Activated CD4-positive, alpha-beta T cell treated with anti-CD3 and anti-CD28 coated beads, Interleukin-2, amount 10 ng/mL, durations not matched to agents 24 days and 14 days (primary cell): ENCODE results near the gene LYPLAL1. TPM values are rescaled to one million over a fixed set of nuclear protein-coding genes. Genes with fewer than 3 reads are reported as not detected.

Source experiments
- DNase-seq: peaks from one replicate; pipeline ENCODE4 v3.0.0; 2022
- H3K27ac Mint-ChIP-seq: one replicate; pipeline ENCODE4 v1.8.0; 2022; ENCODE audit warnings: mild to moderate bottlenecking, mixed read lengths
- H3K27me3 Mint-ChIP-seq: one replicate; pipeline ENCODE4 v1.8.0; 2022; ENCODE audit warnings: mixed read lengths
- H3K36me3 Mint-ChIP-seq: one replicate; pipeline ENCODE4 v1.8.0; 2022; ENCODE audit warnings: low read depth, mild to moderate bottlenecking, mixed read lengths
- H3K4me1 Mint-ChIP-seq: one replicate; pipeline ENCODE4 v1.8.0; 2021; ENCODE audit warnings: mixed read lengths
- H3K4me3 Mint-ChIP-seq: one replicate; pipeline ENCODE4 v1.8.0; 2022; ENCODE audit warnings: mild to moderate bottlenecking, moderate library complexity, mixed read lengths
- H3K9me3 Mint-ChIP-seq: one replicate; pipeline ENCODE4 v1.8.0; 2021; ENCODE audit warnings: mixed read lengths
- intact Hi-C: fragments of 100-400 bp; cut with micrococcal nuclease; formaldehyde crosslinking; loops from one replicate; pipeline ENCODE4 v1.15.1; 2023
- total RNA-seq: library from RNA; stranded (reverse); gene quantifications from 2 replicates; pipeline ENCODE4 v1.2.3, GENCODE V29; 2022

LYPLAL1 gene
- total RNA-seq, 1 donor from 2014 or later: 19.7 TPM

DNA sequence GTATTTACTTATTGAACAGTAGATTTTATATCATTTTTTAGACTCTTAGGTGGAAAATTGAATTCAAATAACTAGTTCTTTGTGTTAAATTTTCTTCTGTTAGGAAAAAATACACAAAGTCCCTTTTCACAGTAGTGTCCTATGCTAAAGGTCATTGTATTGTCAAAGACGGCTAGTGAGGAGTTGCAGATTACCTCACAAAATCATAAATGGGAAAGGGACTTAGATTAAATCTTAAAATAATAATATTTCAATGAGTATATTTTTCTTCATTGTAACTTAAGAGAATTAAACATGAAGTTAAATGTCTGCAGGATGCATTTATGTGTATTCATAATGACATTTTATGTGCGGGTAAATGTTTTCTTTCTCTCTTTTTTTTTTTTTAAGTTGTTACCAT lies 32.7 kb downstream of the LYPLAL1 start:
- Mint-ChIP-seq H3K27me3 (no peaks in the 10 kb centered on the region), H3K36me3 (peaks cover under 1% of the 10 kb centered on the region), H3K4me1 (no peaks in the 10 kb centered on the region), H3K4me3 (no peak overlapping the region), H3K9me3 (no peaks in the 10 kb centered on the region), H3K27ac (no peak overlapping the region)
- DNase-seq: no peak
- intact Hi-C loops: loop anchor here (10.0 kb wide), 2 partner anchors 358 to 458 kb away; no protein-coding TSS in a partner anchor

DNA sequence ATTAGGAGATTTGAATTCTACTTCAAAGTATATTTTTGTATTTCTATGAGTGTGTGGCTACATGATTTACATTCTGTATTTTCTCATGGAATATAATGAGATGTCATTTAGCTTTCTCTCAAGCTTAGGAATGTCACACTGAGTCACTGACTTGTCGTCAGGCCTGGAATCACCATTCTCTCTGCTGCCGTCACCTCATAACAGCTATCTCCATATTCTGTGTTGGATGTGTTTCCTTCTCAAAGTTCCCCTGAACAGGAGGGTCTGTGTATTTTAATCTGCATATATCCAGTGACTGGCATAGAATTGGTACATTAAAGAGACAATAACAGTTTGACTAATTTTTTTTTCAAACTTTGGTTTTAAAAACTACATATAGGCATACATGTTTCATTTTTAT lies 35.9 kb downstream of the LYPLAL1 start:
- Mint-ChIP-seq H3K36me3 (peaks cover 2% of the 10 kb centered on the region), H3K27ac (no peak overlapping the region), H3K27me3 (no peaks in the 10 kb centered on the region), H3K9me3 (no peaks in the 10 kb centered on the region), H3K4me1 (no peaks in the 10 kb centered on the region), H3K4me3 (no peak overlapping the region)
- intact Hi-C loops: loop anchor here (10.0 kb wide), 2 partner anchors 355 to 455 kb away; no protein-coding TSS in a partner anchor
- DNase-seq: no peak

DNA sequence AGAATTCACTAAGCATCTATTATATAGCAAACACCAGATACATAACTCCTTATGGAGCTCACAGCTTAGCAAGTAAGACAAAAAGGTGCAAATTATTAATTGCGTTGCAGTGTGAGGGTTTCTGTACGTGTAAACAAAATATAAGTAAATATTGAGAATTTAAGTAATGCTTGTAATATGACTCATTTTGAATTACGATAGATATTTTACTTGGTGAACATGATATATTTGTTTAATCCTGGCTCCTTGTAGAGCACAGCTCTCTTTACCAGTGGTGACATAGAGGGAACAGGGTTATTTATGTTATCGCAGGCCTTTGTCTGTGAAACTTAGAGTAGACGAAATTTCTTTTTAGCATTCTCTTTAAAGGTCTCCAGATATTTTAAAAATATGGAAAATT lies 36.4 kb downstream of the LYPLAL1 start:
- intact Hi-C loops: no loop called here
- H3K4me1 Mint-ChIP-seq: no peaks in the 10 kb centered on the region

DNA sequence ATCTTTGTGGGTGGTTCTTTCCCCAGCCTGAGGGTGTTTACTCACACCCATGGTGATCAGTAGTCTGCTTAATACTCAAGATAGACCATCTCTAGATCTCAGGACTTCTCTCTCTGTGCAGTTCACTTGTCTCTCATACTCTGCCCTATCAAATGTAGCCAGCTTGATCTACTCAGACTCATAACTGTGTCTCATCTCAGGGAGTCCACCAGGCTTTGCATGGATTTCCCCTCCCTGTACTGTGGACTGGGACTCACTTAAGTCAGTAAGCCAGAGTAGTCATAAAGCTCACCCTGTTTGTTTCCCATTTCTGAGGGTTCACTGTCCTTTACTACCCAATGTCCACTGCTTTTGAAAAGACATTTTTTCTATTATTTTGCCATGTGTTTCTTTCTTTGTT lies 41.8 kb downstream of the LYPLAL1 start:
- H3K4me3 Mint-ChIP-seq: no peak overlapping the region
- intact Hi-C loops: no loop called here
- no peaks in the 10 kb centered on the region for H3K27me3 Mint-ChIP-seq
- H3K4me1 Mint-ChIP-seq: no peaks in the 10 kb centered on the region
- no peak overlapping the region for H3K27ac Mint-ChIP-seq
- DNase-seq: no peak
- no peaks in the 10 kb centered on the region for H3K9me3 Mint-ChIP-seq
- H3K36me3 Mint-ChIP-seq: peaks cover 4% of the 10 kb centered on the region

More for the DNA sequence above, 36.4 kb downstream of the LYPLAL1 start:
- Mint-ChIP-seq H3K9me3 (no peaks in the 10 kb centered on the region), H3K36me3 (peaks cover 2% of the 10 kb centered on the region), H3K27ac (no peak overlapping the region), H3K4me3 (no peak overlapping the region), H3K27me3 (no peaks in the 10 kb centered on the region)
- DNase-seq: no peak

DNA sequence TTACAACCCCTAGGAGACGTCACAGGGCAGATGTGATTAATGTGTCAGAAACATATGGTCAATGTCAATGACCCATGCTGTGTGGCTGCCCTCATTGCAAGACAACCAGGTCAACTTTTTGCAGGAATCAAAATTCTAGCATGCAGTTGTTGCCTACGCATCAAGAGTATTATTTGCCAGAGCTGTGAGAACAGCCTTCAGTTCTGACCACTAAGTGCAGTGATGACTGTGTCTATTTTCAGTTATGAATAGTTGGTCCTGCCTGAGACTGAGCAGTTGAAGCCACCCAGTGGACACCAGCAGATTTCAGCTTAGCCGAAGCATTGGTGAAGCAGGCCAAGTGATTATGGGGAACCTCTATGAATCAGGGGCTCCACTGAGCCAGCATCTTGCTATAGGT lies 47.3 kb downstream of the LYPLAL1 start:
- H3K9me3 Mint-ChIP-seq: peaks cover 3% of the 10 kb centered on the region
- intact Hi-C loops: no loop called here
- DNase-seq: no peak
- H3K36me3 Mint-ChIP-seq: peaks cover 2% of the 10 kb centered on the region
- H3K27me3 Mint-ChIP-seq: no peaks in the 10 kb centered on the region
- no peak overlapping the region for H3K4me3 Mint-ChIP-seq
- H3K4me1 Mint-ChIP-seq: no peaks in the 10 kb centered on the region
- no peak overlapping the region for H3K27ac Mint-ChIP-seq

DNA sequence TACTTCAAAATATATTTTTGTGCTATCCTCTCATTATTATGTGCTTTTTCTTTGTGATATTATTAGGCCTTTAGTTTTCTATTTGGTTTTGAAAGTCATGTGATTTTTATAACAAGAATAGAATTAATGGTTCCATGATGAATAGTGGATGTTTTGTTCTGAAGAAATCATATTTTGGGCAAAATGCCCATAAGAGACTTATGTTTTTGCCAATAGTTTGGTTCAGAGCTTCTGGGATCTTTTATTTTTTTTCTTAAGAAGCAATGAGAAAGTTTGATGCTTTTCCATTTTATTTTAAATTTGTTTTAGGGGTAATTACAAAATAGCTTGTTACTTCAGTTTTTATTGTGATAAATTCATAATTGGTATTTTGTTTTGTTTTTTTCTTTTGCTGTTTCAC lies 49.8 kb downstream of the LYPLAL1 start:
- Mint-ChIP-seq H3K27ac (no peak overlapping the region), H3K36me3 (no peaks in the 10 kb centered on the region), H3K4me3 (no peak overlapping the region), H3K9me3 (peaks cover 3% of the 10 kb centered on the region), H3K4me1 (no peaks in the 10 kb centered on the region), H3K27me3 (no peaks in the 10 kb centered on the region)
- no peak for DNase-seq
- intact Hi-C loops: no loop called here

DNA sequence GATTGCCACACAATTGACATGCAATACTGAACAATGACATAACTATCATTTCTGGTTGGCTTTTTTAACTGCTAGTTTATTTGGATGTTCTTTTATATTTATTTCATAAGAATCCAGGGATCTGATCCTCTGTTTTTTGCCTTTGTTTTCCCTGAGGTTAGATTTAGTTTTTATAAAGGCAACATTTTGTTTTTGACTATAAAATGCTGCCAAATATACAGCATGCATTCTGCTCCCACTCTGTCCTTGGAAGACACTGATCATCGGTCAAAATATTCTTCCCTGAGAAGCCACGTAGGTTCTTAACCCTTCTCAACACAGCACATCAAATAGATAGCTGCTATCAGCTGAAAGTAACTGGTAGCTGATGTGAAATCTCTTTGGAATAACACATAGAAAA lies 52.5 kb downstream of the LYPLAL1 start:
- no peaks in the 10 kb centered on the region for H3K36me3 Mint-ChIP-seq
- no peak overlapping the region for H3K4me3 Mint-ChIP-seq
- intact Hi-C loops: no loop called here
- no peaks in the 10 kb centered on the region for H3K4me1 Mint-ChIP-seq
- H3K27ac Mint-ChIP-seq: no peak overlapping the region
- H3K27me3 Mint-ChIP-seq: no peaks in the 10 kb centered on the region
- DNase-seq: no peak
- peaks cover 3% of the 10 kb centered on the region for H3K9me3 Mint-ChIP-seq

DNA sequence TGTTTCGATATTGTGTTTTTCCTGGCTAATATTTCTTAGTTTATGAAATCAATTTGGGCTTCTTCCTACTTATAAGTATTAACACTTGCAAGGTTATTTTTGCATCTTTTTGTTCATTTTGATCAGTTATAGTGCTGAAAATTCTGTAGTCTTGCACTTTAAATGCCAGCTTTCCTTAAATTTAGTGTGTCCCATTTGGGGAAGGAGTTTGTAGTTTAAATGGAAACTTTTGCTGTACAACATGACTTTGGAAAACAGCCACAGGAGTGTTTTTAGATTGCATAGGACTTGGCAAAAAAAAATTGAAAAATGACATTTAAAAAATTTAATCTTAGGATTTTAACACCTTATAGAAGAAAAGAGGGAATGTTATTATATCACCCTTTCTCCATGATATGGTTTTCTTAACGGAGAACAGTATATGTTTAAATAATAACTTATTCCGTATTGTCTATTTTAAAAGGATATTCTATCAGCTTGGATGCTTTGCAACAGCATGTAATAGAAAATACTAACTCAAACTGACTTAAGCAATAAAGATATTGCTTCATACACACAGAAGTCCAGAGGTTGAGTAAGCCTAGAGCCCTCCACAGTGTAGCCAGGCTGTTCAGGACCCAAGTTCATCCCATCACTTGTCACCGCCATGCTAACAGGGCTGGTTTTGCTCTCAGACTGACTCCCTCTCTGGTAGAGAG lies 53.8 kb downstream of the LYPLAL1 start:
- intact Hi-C loops: no loop called here
- no peak for DNase-seq
- Mint-ChIP-seq H3K27me3 (no peaks in the 10 kb centered on the region), H3K36me3 (no peaks in the 10 kb centered on the region), H3K27ac (no peak overlapping the region), H3K9me3 (peaks cover 3% of the 10 kb centered on the region), H3K4me1 (no peaks in the 10 kb centered on the region), H3K4me3 (no peak overlapping the region)

DNA sequence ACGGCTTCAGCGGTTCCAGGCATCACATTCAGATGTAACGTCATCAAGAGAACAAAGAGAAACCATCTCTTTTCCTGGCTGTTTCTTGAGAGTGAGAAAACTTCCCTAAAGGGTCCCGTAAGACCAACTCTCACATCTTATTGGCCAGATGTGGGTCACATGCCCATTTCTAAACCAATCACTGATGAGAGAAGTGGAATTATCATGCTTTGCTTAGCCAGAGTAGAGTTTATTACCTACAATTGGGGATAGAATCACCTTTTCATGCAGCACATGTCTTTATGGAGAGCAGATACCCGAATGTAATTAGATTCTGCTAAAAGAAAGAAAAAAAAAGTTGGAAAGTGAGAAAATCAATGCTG lies 54.4 kb downstream of the LYPLAL1 start:
- H3K36me3 Mint-ChIP-seq: no peaks in the 10 kb centered on the region
- intact Hi-C loops: no loop called here
- no peak overlapping the region for H3K27ac Mint-ChIP-seq
- H3K9me3 Mint-ChIP-seq: peaks cover 3% of the 10 kb centered on the region
- no peak for DNase-seq
- H3K4me1 Mint-ChIP-seq: no peaks in the 10 kb centered on the region
- no peaks in the 10 kb centered on the region for H3K27me3 Mint-ChIP-seq
- H3K4me3 Mint-ChIP-seq: no peak overlapping the region

DNA sequence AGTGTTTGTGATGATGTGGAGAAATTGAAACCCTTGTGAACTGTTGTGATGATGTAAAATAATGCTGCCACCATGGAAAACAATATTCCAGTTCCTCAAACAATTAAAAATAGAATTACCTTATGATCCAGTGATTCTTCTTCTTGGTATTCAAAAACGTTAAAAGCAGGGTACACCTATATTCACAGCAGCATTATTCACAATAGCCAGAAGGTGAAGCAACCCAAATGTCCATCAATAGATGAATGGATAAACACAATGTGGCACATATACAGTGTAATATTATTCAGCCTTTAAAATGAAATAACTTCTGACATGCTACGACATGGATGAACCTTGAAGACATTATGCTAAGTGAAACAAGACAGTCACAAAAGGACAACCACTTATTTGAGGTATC lies 59.2 kb downstream of the LYPLAL1 start:
- H3K27me3 Mint-ChIP-seq: no peaks in the 10 kb centered on the region
- intact Hi-C loops: no loop called here
- H3K4me3 Mint-ChIP-seq: no peak overlapping the region
- no peaks in the 10 kb centered on the region for H3K4me1 Mint-ChIP-seq
- no peak overlapping the region for H3K27ac Mint-ChIP-seq
- no peak for DNase-seq
- no peaks in the 10 kb centered on the region for H3K9me3 Mint-ChIP-seq
- H3K36me3 Mint-ChIP-seq: no peaks in the 10 kb centered on the region

DNA sequence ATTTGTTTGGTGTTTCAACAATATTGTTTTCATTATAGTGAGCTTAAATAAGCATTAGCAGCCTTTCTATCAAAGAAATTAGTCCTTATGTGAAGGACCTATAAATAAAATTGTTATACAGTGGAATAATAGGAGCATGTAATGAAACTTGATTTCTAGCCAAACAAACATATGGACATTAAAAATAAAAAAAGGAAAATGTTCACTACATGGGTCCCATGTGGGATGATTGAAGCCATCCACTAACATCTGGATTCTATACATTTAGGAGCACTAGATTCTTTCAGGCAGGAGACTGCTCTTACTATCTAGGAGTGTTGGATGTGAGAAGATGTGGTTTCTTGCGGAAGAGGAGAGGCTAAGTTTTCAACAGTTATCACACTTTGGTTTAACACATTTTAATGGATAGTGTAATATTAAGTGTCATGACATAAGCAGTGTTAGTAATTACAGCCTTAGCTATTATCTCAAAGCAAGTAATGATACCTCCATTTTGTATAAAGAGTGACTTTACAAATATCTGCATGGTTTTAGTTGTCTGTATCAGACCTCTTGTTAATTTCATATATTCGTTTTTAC lies 62.3 kb downstream of the LYPLAL1 start:
- DNase-seq: no peak
- Mint-ChIP-seq H3K4me1 (no peaks in the 10 kb centered on the region), H3K27me3 (no peaks in the 10 kb centered on the region), H3K27ac (no peak overlapping the region), H3K9me3 (no peaks in the 10 kb centered on the region), H3K4me3 (no peak overlapping the region), H3K36me3 (no peaks in the 10 kb centered on the region)
- intact Hi-C loops: no loop called here

DNA sequence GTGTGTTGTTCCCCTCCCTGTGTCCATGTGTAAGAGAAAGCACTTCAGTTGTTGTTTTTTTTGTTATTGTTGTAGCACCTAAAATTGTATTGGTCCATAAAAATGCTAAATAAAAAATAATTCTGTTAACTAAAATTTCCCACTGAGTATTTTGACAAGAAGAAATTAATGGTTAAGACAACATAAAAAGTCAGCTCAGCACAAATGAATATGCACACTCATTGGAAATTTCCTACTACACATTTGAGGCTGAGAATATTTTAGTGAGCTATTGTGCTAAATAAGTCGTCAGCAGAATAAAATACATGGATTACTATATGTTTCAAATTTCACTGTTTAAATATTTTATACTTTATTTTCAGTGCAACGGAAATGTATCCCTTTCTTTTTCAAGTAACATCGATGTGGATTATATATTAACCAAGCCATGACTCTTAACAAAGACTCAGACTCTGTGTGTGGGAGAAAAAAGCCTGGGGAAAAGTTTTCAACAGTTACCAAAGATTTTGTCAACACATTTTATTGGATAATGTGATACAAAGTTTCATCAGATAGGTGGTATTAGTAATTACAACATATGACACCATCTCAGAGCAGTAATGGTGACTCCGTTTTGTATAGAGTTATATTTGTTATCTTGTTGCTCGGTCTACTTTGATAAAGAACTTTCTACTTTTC lies 63.4 kb downstream of the LYPLAL1 start:
- no peaks in the 10 kb centered on the region for H3K4me1 Mint-ChIP-seq
- H3K27me3 Mint-ChIP-seq: no peaks in the 10 kb centered on the region
- H3K9me3 Mint-ChIP-seq: no peaks in the 10 kb centered on the region
- H3K27ac Mint-ChIP-seq: no peak overlapping the region
- H3K36me3 Mint-ChIP-seq: no peaks in the 10 kb centered on the region
- no peak overlapping the region for H3K4me3 Mint-ChIP-seq
- no peak for DNase-seq
- intact Hi-C loops: no loop called here

DNA sequence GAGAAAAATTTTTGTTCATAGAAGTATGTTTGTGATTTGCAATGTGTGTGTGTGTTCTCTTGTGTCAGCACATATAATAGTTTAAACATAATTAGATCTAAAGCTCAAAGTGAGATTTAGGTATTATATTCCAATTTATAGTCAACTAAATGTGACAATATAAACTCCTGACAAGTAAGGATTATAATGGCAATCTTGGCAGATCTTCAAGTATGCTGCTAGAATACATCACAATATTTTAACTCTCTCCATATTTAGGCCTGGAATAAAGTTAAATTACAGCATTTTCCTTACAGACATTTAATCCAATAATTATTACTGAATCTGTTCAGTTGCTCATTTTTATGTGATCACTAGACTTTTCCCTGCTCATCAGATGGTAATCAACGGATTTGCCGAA lies 65.8 kb downstream of the LYPLAL1 start:
- H3K4me3 Mint-ChIP-seq: no peak overlapping the region
- intact Hi-C loops: no loop called here
- H3K27me3 Mint-ChIP-seq: no peaks in the 10 kb centered on the region
- no peaks in the 10 kb centered on the region for H3K4me1 Mint-ChIP-seq
- no peak for DNase-seq
- no peak overlapping the region for H3K27ac Mint-ChIP-seq
- H3K9me3 Mint-ChIP-seq: no peaks in the 10 kb centered on the region
- H3K36me3 Mint-ChIP-seq: no peaks in the 10 kb centered on the region

DNA sequence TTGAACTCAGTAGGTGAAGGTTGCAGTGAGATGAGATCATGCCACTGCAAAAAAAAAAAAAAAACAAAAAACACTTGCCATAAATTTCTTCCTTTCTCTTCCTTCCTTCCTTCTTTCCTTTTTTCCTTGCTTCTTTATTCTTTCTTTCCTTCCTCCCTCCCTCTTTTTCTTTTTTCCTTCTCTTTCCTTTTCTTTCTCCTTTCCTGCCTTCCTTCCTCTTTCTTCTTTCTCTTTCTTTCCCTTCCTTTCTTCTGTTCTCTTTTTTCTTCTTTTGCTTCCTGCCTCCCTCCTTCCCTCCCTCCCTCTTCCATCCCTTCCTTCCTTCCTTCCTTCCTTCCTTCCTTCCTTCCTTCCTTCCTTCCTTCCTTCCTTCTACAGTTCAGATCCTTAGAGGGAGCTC lies 71.2 kb downstream of the LYPLAL1 start:
- Mint-ChIP-seq H3K36me3 (no peaks in the 10 kb centered on the region), H3K27ac (no peak overlapping the region), H3K9me3 (no peaks in the 10 kb centered on the region), H3K27me3 (no peaks in the 10 kb centered on the region), H3K4me1 (no peaks in the 10 kb centered on the region), H3K4me3 (no peak overlapping the region)
- no peak for DNase-seq
- intact Hi-C loops: no loop called here
